Panc1 (cell line): ENCODE results near the gene MUC7. TPM values are rescaled to one million over a fixed set of nuclear protein-coding genes. Genes with fewer than 3 reads are reported as not detected.

Experiments used
- ATAC-seq: fragments of 200-7000 bp; cut with Tn5 transposase; 2 replicates; pipeline ENCODE4 v1.9.1; 2020; ENCODE audit warnings: mild to moderate bottlenecking, moderate library complexity
- BruUV-seq: library from RNA; stranded (reverse); fragments of 400-500 nt; replicated peaks from 2 replicates; lab custom pipeline; 2021; lab: Mats Ljungman, UMichigan
- CTCF ChIA-PET: fragments of 300-600 bp; sonication (Branson Sonifier 250); formaldehyde crosslinking; loops from one replicate; lab custom pipeline; 2022; ENCODE audit warnings: antibody characterized with exemption; lab: Charles Lee
- POLR2A ChIA-PET: fragments of 300-600 bp; sonication (Branson Sonifier 250); formaldehyde crosslinking; loops from one replicate; lab custom pipeline; 2022; ENCODE audit warnings: antibody characterized with exemption; lab: Charles Lee
- DNase-seq: peaks from one replicate; pipeline ENCODE4 v3.0.0-alpha.2; 2010; ENCODE audit warnings: low read depth, low spot score
- H3K27ac ChIP-seq: 2 replicates; pipeline ENCODE4 v1.5.1; 2011; ENCODE audit warnings: mild to moderate bottlenecking, low read length, inconsistent platforms
- H3K27me3 ChIP-seq: fragments of 200-500 bp; sonication (Bioruptor generic); 2 replicates; pipeline ENCODE4 v1.6.0; 2014; ENCODE audit warnings: low read length, inconsistent platforms; ENCODE audit not compliant: control insufficient read depth, insufficient read depth
- H3K36me3 ChIP-seq: fragments of 200-500 bp; sonication (Bioruptor generic); 2 replicates; pipeline ENCODE4 v1.5.1; 2014; ENCODE audit warnings: inconsistent platforms, mild to moderate bottlenecking, low read length, moderate library complexity; ENCODE audit not compliant: control insufficient read depth, insufficient read depth
- H3K4me1 ChIP-seq: 2 replicates; pipeline ENCODE4 v1.5.1; 2011; ENCODE audit warnings: inconsistent platforms, mild to moderate bottlenecking, low read length, moderate library complexity; ENCODE audit not compliant: control insufficient read depth, insufficient read depth
- H3K4me3 ChIP-seq, 2 experiments: 2 replicates each; pipeline ENCODE4 v1.5.1; 2011 to 2012; ENCODE audit warnings: low read depth in 2 of 2, low read length in 2 of 2, mild to moderate bottlenecking in 2 of 2, inconsistent platforms in 1 of 2, moderate library complexity in 1 of 2
- H3K9me3 ChIP-seq: fragments of 200-500 bp; sonication (Bioruptor generic); 2 replicates; pipeline ENCODE4 v1.5.1; 2014; ENCODE audit warnings: low read depth, mild to moderate bottlenecking, inconsistent platforms, low read length, moderate library complexity; ENCODE audit not compliant: control insufficient read depth, insufficient read depth
- POLR2AphosphoS5 ChIP-seq: IDR thresholded peaks from 2 replicates; pipeline ENCODE4 v1.6.1; 2012; ENCODE audit warnings: mild to moderate bottlenecking, low read depth, low read length, moderate library complexity
- SIN3A ChIP-seq: IDR thresholded peaks from 2 replicates; pipeline ENCODE4 v1.6.1; 2012; ENCODE audit warnings: low read depth, mild to moderate bottlenecking, low read length, moderate library complexity, borderline replicate concordance; ENCODE audit not compliant: insufficient read depth
- TCF7L2 ChIP-seq: IDR thresholded peaks from 2 replicates; pipeline ENCODE4 v1.6.1; 2011; ENCODE audit warnings: mild to moderate bottlenecking, low read depth, low read length, inconsistent platforms
- in situ Hi-C: cut with HindIII; loops from 2 replicates; pipeline ENCODE4 v1.10.0; 2016; ENCODE audit warnings: low sequenced_read_pairs, low pct_unique_long_range_greater_than_20kb
- intact Hi-C: fragments of 100-400 bp; cut with micrococcal nuclease; formaldehyde crosslinking; loops from one replicate; pipeline ENCODE4 v1.10.0; 2022; ENCODE audit not compliant: unreplicated experiment
- total RNA-seq: library from RNA; stranded (reverse); gene quantifications from one replicate; pipeline ENCODE4 v1.2.1, GENCODE V29; 2021; ENCODE audit not compliant: unreplicated experiment
- TF ChIP-seq, protein P1 (sequence below): fragments of 450-650 bp; IDR thresholded peaks from 2 replicates; pipeline ENCODE4 v1.5.1; 2017; ENCODE audit warnings: mild to moderate bottlenecking
- TF ChIP-seq, protein P2 (sequence below), 2 experiments: IDR thresholded peaks; 2 replicates each; pipeline ENCODE4 v1.6.1; 2011 to 2012; ENCODE audit warnings: low read depth in 2 of 2, control low read depth in 1 of 2, low read length in 1 of 2, mild to moderate bottlenecking in 1 of 2, moderate library complexity in 1 of 2; ENCODE audit not compliant: insufficient read depth in 1 of 2

The MUC7 gene
- total RNA-seq, 1 experiment from 2014 or later: not detected

DNA sequence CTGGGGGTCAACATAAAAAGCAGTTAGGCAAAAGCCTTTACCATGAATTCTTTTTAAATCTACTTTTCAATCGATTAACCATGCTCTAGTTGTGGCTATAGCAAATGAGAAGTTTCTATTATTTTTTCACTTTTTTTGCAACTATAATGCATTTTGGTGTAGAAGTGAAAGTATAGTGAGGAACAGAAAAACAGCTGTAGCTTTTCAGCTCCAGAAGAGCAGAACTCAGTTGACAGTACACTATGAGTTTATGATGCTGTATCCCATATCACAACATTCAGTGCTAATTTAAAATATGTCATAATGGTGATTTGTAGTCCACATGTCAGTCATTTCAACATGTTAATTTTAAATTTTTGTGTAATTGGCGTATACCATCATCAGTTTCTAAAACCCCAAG lies 8.7 kb upstream of the MUC7 start:
- Histone ChIP-seq H3K4me3 (no peak overlapping the region), H3K4me1 (no peaks in the 10 kb centered on the region), H3K9me3 (no peaks in the 10 kb centered on the region), H3K27me3 (no peaks in the 10 kb centered on the region), H3K36me3 (no peaks in the 10 kb centered on the region), H3K27ac (no peak overlapping the region)
- POLR2A ChIA-PET: no interaction called here
- in situ Hi-C loops (no loop called here), intact Hi-C loops (no loop called here)
- BruUV-seq: no TSS peak
- ATAC-seq (no peak), DNase-seq (no peak)
- no peak for TF ChIP-seq SIN3A
- TF ChIP-seq, protein P1, sequence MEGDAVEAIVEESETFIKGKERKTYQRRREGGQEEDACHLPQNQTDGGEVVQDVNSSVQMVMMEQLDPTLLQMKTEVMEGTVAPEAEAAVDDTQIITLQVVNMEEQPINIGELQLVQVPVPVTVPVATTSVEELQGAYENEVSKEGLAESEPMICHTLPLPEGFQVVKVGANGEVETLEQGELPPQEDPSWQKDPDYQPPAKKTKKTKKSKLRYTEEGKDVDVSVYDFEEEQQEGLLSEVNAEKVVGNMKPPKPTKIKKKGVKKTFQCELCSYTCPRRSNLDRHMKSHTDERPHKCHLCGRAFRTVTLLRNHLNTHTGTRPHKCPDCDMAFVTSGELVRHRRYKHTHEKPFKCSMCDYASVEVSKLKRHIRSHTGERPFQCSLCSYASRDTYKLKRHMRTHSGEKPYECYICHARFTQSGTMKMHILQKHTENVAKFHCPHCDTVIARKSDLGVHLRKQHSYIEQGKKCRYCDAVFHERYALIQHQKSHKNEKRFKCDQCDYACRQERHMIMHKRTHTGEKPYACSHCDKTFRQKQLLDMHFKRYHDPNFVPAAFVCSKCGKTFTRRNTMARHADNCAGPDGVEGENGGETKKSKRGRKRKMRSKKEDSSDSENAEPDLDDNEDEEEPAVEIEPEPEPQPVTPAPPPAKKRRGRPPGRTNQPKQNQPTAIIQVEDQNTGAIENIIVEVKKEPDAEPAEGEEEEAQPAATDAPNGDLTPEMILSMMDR: no peak
- no peak for TF ChIP-seq TCF7L2
- TF ChIP-seq POLR2AphosphoS5: no peak
- TF ChIP-seq, protein P2, sequence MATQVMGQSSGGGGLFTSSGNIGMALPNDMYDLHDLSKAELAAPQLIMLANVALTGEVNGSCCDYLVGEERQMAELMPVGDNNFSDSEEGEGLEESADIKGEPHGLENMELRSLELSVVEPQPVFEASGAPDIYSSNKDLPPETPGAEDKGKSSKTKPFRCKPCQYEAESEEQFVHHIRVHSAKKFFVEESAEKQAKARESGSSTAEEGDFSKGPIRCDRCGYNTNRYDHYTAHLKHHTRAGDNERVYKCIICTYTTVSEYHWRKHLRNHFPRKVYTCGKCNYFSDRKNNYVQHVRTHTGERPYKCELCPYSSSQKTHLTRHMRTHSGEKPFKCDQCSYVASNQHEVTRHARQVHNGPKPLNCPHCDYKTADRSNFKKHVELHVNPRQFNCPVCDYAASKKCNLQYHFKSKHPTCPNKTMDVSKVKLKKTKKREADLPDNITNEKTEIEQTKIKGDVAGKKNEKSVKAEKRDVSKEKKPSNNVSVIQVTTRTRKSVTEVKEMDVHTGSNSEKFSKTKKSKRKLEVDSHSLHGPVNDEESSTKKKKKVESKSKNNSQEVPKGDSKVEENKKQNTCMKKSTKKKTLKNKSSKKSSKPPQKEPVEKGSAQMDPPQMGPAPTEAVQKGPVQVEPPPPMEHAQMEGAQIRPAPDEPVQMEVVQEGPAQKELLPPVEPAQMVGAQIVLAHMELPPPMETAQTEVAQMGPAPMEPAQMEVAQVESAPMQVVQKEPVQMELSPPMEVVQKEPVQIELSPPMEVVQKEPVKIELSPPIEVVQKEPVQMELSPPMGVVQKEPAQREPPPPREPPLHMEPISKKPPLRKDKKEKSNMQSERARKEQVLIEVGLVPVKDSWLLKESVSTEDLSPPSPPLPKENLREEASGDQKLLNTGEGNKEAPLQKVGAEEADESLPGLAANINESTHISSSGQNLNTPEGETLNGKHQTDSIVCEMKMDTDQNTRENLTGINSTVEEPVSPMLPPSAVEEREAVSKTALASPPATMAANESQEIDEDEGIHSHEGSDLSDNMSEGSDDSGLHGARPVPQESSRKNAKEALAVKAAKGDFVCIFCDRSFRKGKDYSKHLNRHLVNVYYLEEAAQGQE (IDR thresholded peaks at IDR 0.05; ENCODE audit: insufficient read depth in 1 of 2, low read depth in 2 of 2, low read length in 1 of 2): no peak
- CTCF ChIA-PET: no interaction called here

DNA sequence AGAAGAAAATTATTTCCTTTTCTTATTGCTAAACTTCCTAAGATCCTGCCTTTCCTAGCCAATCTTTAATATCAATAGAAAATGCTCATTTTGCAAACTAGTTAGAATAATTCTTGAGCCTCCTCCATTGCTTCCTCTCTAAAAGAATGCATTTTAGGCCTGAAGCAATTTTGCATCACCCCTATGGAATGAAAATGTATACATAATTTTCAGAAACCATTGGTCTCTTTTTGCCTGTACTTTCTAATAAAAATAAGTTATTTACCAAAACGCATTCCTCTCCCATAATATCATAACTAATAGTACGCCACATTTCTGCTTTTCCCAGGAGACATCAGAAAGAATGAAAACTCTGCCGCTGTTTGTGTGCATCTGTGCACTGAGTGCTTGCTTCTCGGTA lies 1.7 kb downstream of the MUC7 start:
- POLR2A ChIA-PET: no interaction called here
- DNase-seq (no peak), ATAC-seq (no peak)
- CTCF ChIA-PET: no interaction called here
- no peaks in the 10 kb centered on the region for H3K27me3 ChIP-seq
- in situ Hi-C loops (no loop called here), intact Hi-C loops (no loop called here)
- BruUV-seq: no TSS peak
- no peak overlapping the region for H3K4me3 ChIP-seq
- TF ChIP-seq, protein P1: no peak
- TF ChIP-seq POLR2AphosphoS5 (no peak), TCF7L2 (no peak), SIN3A (no peak)
- TF ChIP-seq, protein P2 (IDR thresholded peaks at IDR 0.05; ENCODE audit: insufficient read depth in 1 of 2, low read depth in 2 of 2, low read length in 1 of 2): no peak
- H3K4me1 ChIP-seq: no peaks in the 10 kb centered on the region
- H3K36me3 ChIP-seq: no peaks in the 10 kb centered on the region
- H3K27ac ChIP-seq: no peak overlapping the region
- H3K9me3 ChIP-seq: no peaks in the 10 kb centered on the region
